Astrocyte (in vitro differentiated cells and primary cell): Measurements from ENCODE around the gene DNAH9. TPM values are rescaled to one million over a fixed set of nuclear protein-coding genes. Genes with fewer than 3 reads are reported as not detected.

Source experiments
- DNase-seq: peaks from one replicate; pipeline ENCODE4 v3.0.0-alpha.2; 2010; ENCODE audit warnings: low read depth
- FAIRE-seq: peaks from 2 replicates; lab custom pipeline; 2011; peaks lifted over from hg19 to GRCh38; lab: Jason Lieb, UNC
- H2AFZ ChIP-seq: 2 replicates; pipeline ENCODE4 v1.6.0; 2012; ENCODE audit warnings: low read depth, low read length, inconsistent platforms
- H3K27ac ChIP-seq: 2 replicates; pipeline ENCODE4 v1.5.1; 2011; ENCODE audit warnings: low read depth, low read length, inconsistent platforms
- H3K27me3 ChIP-seq: 2 replicates; pipeline ENCODE4 v1.6.0; 2011; ENCODE audit warnings: low read length, inconsistent platforms; ENCODE audit not compliant: insufficient read depth
- H3K36me3 ChIP-seq: 2 replicates; pipeline ENCODE4 v1.5.1; 2011; ENCODE audit warnings: low read length, inconsistent platforms; ENCODE audit not compliant: insufficient read depth
- H3K4me1 ChIP-seq: 2 replicates; pipeline ENCODE4 v1.5.1; 2011; ENCODE audit warnings: low read length, inconsistent platforms; ENCODE audit not compliant: insufficient read depth
- H3K4me2 ChIP-seq: 2 replicates; pipeline ENCODE4 v1.6.0; 2012; ENCODE audit warnings: low read length, inconsistent platforms
- H3K4me3 ChIP-seq: 2 replicates; pipeline ENCODE4 v1.5.1; 2011; ENCODE audit warnings: low read depth, mild to moderate bottlenecking, low read length, inconsistent platforms; ENCODE audit not compliant: insufficient read depth
- H3K79me2 ChIP-seq: 2 replicates; pipeline ENCODE4 v1.6.0; 2012; ENCODE audit warnings: mild to moderate bottlenecking, low read length, inconsistent platforms; ENCODE audit not compliant: insufficient read depth
- H3K9ac ChIP-seq: 2 replicates; pipeline ENCODE4 v1.6.0; 2012; ENCODE audit warnings: mild to moderate bottlenecking, low read length, inconsistent platforms
- H3K9me3 ChIP-seq: 2 replicates; pipeline ENCODE4 v1.5.1; 2012; ENCODE audit warnings: low read depth, mild to moderate bottlenecking, low read length, inconsistent platforms; ENCODE audit not compliant: insufficient read depth
- H4K20me1 ChIP-seq: 2 replicates; pipeline ENCODE4 v1.6.0; 2012; ENCODE audit warnings: low read length, inconsistent platforms; ENCODE audit not compliant: insufficient read depth
- H3K27ac Mint-ChIP-seq: one replicate; pipeline ENCODE4 v1.8.0; 2021; ENCODE audit warnings: mild to moderate bottlenecking, mixed read lengths; ENCODE audit not compliant: unreplicated experiment
- H3K27me3 Mint-ChIP-seq: one replicate; pipeline ENCODE4 v1.8.0; 2021; ENCODE audit warnings: low read depth, mixed read lengths; ENCODE audit not compliant: unreplicated experiment
- H3K36me3 Mint-ChIP-seq: one replicate; pipeline ENCODE4 v1.8.0; 2021; ENCODE audit warnings: low read depth, mixed read lengths; ENCODE audit not compliant: unreplicated experiment
- H3K4me1 Mint-ChIP-seq: one replicate; pipeline ENCODE4 v1.8.0; 2021; ENCODE audit warnings: low read depth, mixed read lengths; ENCODE audit not compliant: unreplicated experiment
- H3K4me3 Mint-ChIP-seq: one replicate; pipeline ENCODE4 v1.8.0; 2021; ENCODE audit warnings: mild to moderate bottlenecking, moderate library complexity, mixed read lengths; ENCODE audit not compliant: unreplicated experiment
- H3K9me3 Mint-ChIP-seq: one replicate; pipeline ENCODE4 v1.8.0; 2021; ENCODE audit warnings: mild to moderate bottlenecking, mixed read lengths; ENCODE audit not compliant: unreplicated experiment
- CTCF ChIP-seq: IDR thresholded peaks from 2 replicates; pipeline ENCODE4 v1.5.1; 2011; ENCODE audit warnings: low read depth, mild to moderate bottlenecking, inconsistent platforms, low read length, moderate library complexity; ENCODE audit not compliant: insufficient read depth
- EZH2 ChIP-seq: IDR thresholded peaks from 2 replicates; pipeline ENCODE4 v1.6.1; 2012; ENCODE audit warnings: mild to moderate bottlenecking, low read length, inconsistent platforms; ENCODE audit not compliant: insufficient read depth
- total RNA-seq: library from RNA; stranded (reverse); gene quantifications from 2 replicates; pipeline ENCODE4 v1.2.1, GENCODE V29; 2021

The DNAH9 gene
- total RNA-seq, 1 donor from 2014 or later, result not detected

DNA sequence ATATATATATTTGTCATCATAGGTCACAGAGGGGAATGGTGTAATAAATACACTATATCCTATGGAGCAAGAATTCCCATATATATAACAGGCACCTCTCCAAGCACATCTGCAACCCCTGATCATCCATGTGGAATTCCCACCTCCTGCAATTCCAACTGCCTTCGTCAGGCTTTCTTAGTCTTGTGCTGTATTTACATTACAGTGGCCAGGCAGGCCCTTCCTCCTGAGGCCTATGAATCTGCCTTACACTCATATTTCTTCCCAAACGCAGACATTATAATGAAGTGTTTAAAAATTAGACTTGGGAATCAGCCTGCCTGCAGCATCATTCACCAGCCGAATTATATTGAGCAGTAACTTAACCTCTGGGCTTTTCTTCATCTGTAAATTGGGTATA lies 19.3 kb upstream of the DNAH9 start:
- FAIRE-seq, result no peak
- Histone ChIP-seq H4K20me1 (no peaks in the 10 kb centered on the region), H3K27me3 (no peaks in the 10 kb centered on the region), H2AFZ (no peak overlapping the region), H3K9me3 (peaks cover 4% of the 10 kb centered on the region), H3K4me3 (no peak overlapping the region), H3K27ac (no peak overlapping the region), H3K79me2 (no peaks in the 10 kb centered on the region), H3K4me1 (no peaks in the 10 kb centered on the region), H3K4me2 (no peak overlapping the region), H3K9ac (no peak overlapping the region), H3K36me3 (no peaks in the 10 kb centered on the region)
- H3K4me1 Mint-ChIP-seq, result no peaks in the 10 kb centered on the region
- H3K4me3 Mint-ChIP-seq, result no peak overlapping the region
- no peaks in the 10 kb centered on the region for H3K27me3 Mint-ChIP-seq
- no peaks in the 10 kb centered on the region for H3K36me3 Mint-ChIP-seq
- no peak for DNase-seq
- TF ChIP-seq EZH2, result no peak
- TF ChIP-seq CTCF, result no peak
- no peak overlapping the region for H3K27ac Mint-ChIP-seq
- peaks cover 19% of the 10 kb centered on the region for H3K9me3 Mint-ChIP-seq

- no peak overlapping the region for H3K9ac ChIP-seq
- H3K4me1 ChIP-seq, result no peaks in the 10 kb centered on the region
- Mint-ChIP-seq H3K36me3 (no peaks in the 10 kb centered on the region), H3K4me3 (no peak overlapping the region), H3K9me3 (peaks cover 17% of the 10 kb centered on the region), H3K27ac (no peak overlapping the region), H3K4me1 (no peaks in the 10 kb centered on the region), H3K27me3 (no peaks in the 10 kb centered on the region)
- no peaks in the 10 kb centered on the region for H4K20me1 ChIP-seq
- no peaks in the 10 kb centered on the region for H3K36me3 ChIP-seq
- DNase-seq (no peak), FAIRE-seq (no peak)
- no peak overlapping the region for H3K4me3 ChIP-seq
- TF ChIP-seq EZH2, result no peak
- no peak for TF ChIP-seq CTCF
- no peak overlapping the region for H3K4me2 ChIP-seq
- H3K27ac ChIP-seq, result no peak overlapping the region
- H3K27me3 ChIP-seq, result no peaks in the 10 kb centered on the region
- H2AFZ ChIP-seq, result no peak overlapping the region
- H3K9me3 ChIP-seq, result peaks cover under 1% of the 10 kb centered on the region
- no peaks in the 10 kb centered on the region for H3K79me2 ChIP-seq
These were observed 17.6 kb upstream of the DNAH9 start for GRCh38 chr17:11580677-11581076.

GRCh38 chr17:11582217-11582616 lies 16.1 kb upstream of the DNAH9 start:
- no peak overlapping the region for H3K4me3 Mint-ChIP-seq
- no peaks in the 10 kb centered on the region for H3K4me1 Mint-ChIP-seq
- no peaks in the 10 kb centered on the region for H3K27me3 Mint-ChIP-seq
- Histone ChIP-seq H3K79me2 (no peaks in the 10 kb centered on the region), H3K4me1 (no peaks in the 10 kb centered on the region), H4K20me1 (no peaks in the 10 kb centered on the region), H3K9me3 (no peaks in the 10 kb centered on the region), H2AFZ (no peak overlapping the region), H3K9ac (no peak overlapping the region), H3K36me3 (no peaks in the 10 kb centered on the region), H3K4me2 (no peak overlapping the region), H3K27ac (no peak overlapping the region), H3K27me3 (no peaks in the 10 kb centered on the region), H3K4me3 (no peak overlapping the region)
- no peaks in the 10 kb centered on the region for H3K36me3 Mint-ChIP-seq
- no peak overlapping the region for H3K27ac Mint-ChIP-seq
- H3K9me3 Mint-ChIP-seq, result peaks cover 17% of the 10 kb centered on the region
- FAIRE-seq (no peak), DNase-seq (no peak)
- TF ChIP-seq EZH2 (no peak), CTCF (no peak)
